WTC11 (cell line): ENCODE data around the gene RBP7. TPM values are rescaled to one million over a fixed set of nuclear protein-coding genes. Genes with fewer than 3 reads are reported as not detected.

Experiments
- ATAC-seq: fragments of 200-7000 bp; cut with Tn5 transposase; 2 replicates; pipeline ENCODE4 v1.10.0; 2021; ENCODE audit warnings: mild to moderate bottlenecking, moderate library complexity
- CTCF ChIA-PET: fragments of 300-600 bp; sonication (Branson Sonifier 250); formaldehyde crosslinking; loops from one replicate; lab custom pipeline; 2021; ENCODE audit warnings: antibody characterized with exemption; lab: Charles Lee
- POLR2A ChIA-PET: fragments of 350-600 bp; sonication (Branson Sonifier 250); formaldehyde crosslinking; loops from one replicate; lab custom pipeline; 2021; ENCODE audit warnings: antibody characterized with exemption; lab: Charles Lee
- DNase-seq: peaks from one replicate; pipeline ENCODE4 v3.0.0; 2021; ENCODE audit warnings: low spot score
- H3K27ac Mint-ChIP-seq: 2 replicates; pipeline ENCODE4 v1.8.0; 2021; ENCODE audit warnings: mixed read lengths
- H3K27me3 Mint-ChIP-seq: 2 replicates; pipeline ENCODE4 v1.8.0; 2021; ENCODE audit warnings: low read depth, mild to moderate bottlenecking, moderate library complexity, mixed read lengths
- H3K36me3 Mint-ChIP-seq: 2 replicates; pipeline ENCODE4 v1.8.0; 2021; ENCODE audit warnings: mixed read lengths
- H3K4me1 Mint-ChIP-seq: 2 replicates; pipeline ENCODE4 v1.8.0; 2022; ENCODE audit warnings: mixed read lengths
- H3K4me3 Mint-ChIP-seq: 2 replicates; pipeline ENCODE4 v1.8.0; 2021; ENCODE audit warnings: mild to moderate bottlenecking, moderate library complexity, mixed read lengths
- H3K9me3 Mint-ChIP-seq: 2 replicates; pipeline ENCODE4 v1.8.0; 2021; ENCODE audit warnings: mixed read lengths
- GTF2I ChIP-seq: fragments of 250-450 bp; sonication (Bioruptor Pico); conservative IDR thresholded peaks from 2 replicates; pipeline ENCODE4 v1.4.0; 2021; ENCODE audit warnings: mild to moderate bottlenecking
- NR3C1 ChIP-seq: sonication (generic); formaldehyde crosslinking; conservative IDR thresholded peaks from 2 replicates; pipeline ENCODE4 v1.8.1; 2023; ENCODE audit warnings: low read depth, mild to moderate bottlenecking, missing genetic modification reagents
- SMAD4 ChIP-seq: sonication (generic); formaldehyde crosslinking; IDR thresholded peaks from 2 replicates; pipeline ENCODE4 v1.8.0; 2022; ENCODE audit warnings: mild to moderate bottlenecking, missing genetic modification reagents
- ZNF416 ChIP-seq: fragments of 250-450 bp; sonication (Bioruptor Pico); IDR thresholded peaks from 2 replicates; pipeline ENCODE4 v1.9.0; 2021; ENCODE audit warnings: mild to moderate bottlenecking, inconsistent platforms
- total RNA-seq: library from RNA; stranded (reverse); gene quantifications from 3 replicates; pipeline ENCODE4 v1.2.3, GENCODE V29; 2021
- TF ChIP-seq, protein P1 (sequence below): sonication (generic); formaldehyde crosslinking; IDR thresholded peaks from 2 replicates; pipeline ENCODE4 v1.8.1; 2023; ENCODE audit warnings: mild to moderate bottlenecking, missing genetic modification reagents
- TF ChIP-seq, protein P2 (sequence below): fragments of 250-450 bp; sonication (Bioruptor Pico); IDR thresholded peaks from 2 replicates; pipeline ENCODE4 v1.9.0; 2021; ENCODE audit warnings: mild to moderate bottlenecking, borderline replicate concordance
- TF ChIP-seq, protein P3 (sequence below): sonication (generic); formaldehyde crosslinking; IDR thresholded peaks from 2 replicates; pipeline ENCODE4 v1.8.1; 2022; ENCODE audit warnings: mild to moderate bottlenecking, missing genetic modification reagents, moderate library complexity, borderline replicate concordance
- TF ChIP-seq, protein P4 (sequence below): sonication (generic); formaldehyde crosslinking; IDR thresholded peaks from 2 replicates; pipeline ENCODE4 v1.8.1; 2023; ENCODE audit warnings: mild to moderate bottlenecking, missing genetic modification reagents, borderline replicate concordance
- TF ChIP-seq, protein P5 (sequence below): fragments of 200-600 bp; IDR thresholded peaks from 2 replicates; pipeline ENCODE4 v1.8.0; 2022; ENCODE audit warnings: antibody characterized with exemption
- TF ChIP-seq, protein P6 (sequence below): sonication (generic); formaldehyde crosslinking; conservative IDR thresholded peaks from 2 replicates; pipeline ENCODE4 v1.8.1; 2022; ENCODE audit warnings: mild to moderate bottlenecking, missing genetic modification reagents

The RBP7 gene
- total RNA-seq, 1 experiment from 2014 or later = 3.2 TPM

DNA sequence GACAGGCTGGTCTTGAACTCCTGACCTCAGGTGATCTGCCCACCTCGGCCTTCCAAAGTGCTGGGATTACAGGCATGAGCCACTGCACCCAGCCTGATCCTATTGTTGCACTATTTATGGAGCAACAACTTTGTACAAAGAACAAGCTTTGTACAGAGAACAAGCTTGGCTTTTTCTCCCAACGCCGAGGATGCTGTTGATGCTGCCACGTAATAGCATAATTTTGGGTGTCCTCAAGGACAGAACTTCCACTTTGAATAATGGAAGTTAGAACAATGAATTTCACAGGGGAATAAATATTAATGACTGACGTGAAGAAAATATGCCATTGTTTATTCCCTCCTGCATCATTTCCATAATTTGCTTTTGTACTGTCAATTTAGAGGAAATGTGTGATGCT, 12.8 kb upstream of the RBP7 start (continued):
- TF ChIP-seq SMAD4 (CRISPR knock-in tag) (no peak), ZNF416 (no peak)
- TF ChIP-seq, protein P1, sequence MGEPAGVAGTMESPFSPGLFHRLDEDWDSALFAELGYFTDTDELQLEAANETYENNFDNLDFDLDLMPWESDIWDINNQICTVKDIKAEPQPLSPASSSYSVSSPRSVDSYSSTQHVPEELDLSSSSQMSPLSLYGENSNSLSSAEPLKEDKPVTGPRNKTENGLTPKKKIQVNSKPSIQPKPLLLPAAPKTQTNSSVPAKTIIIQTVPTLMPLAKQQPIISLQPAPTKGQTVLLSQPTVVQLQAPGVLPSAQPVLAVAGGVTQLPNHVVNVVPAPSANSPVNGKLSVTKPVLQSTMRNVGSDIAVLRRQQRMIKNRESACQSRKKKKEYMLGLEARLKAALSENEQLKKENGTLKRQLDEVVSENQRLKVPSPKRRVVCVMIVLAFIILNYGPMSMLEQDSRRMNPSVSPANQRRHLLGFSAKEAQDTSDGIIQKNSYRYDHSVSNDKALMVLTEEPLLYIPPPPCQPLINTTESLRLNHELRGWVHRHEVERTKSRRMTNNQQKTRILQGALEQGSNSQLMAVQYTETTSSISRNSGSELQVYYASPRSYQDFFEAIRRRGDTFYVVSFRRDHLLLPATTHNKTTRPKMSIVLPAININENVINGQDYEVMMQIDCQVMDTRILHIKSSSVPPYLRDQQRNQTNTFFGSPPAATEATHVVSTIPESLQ (CRISPR knock-in tag) = no peak
- TF ChIP-seq, protein P2, sequence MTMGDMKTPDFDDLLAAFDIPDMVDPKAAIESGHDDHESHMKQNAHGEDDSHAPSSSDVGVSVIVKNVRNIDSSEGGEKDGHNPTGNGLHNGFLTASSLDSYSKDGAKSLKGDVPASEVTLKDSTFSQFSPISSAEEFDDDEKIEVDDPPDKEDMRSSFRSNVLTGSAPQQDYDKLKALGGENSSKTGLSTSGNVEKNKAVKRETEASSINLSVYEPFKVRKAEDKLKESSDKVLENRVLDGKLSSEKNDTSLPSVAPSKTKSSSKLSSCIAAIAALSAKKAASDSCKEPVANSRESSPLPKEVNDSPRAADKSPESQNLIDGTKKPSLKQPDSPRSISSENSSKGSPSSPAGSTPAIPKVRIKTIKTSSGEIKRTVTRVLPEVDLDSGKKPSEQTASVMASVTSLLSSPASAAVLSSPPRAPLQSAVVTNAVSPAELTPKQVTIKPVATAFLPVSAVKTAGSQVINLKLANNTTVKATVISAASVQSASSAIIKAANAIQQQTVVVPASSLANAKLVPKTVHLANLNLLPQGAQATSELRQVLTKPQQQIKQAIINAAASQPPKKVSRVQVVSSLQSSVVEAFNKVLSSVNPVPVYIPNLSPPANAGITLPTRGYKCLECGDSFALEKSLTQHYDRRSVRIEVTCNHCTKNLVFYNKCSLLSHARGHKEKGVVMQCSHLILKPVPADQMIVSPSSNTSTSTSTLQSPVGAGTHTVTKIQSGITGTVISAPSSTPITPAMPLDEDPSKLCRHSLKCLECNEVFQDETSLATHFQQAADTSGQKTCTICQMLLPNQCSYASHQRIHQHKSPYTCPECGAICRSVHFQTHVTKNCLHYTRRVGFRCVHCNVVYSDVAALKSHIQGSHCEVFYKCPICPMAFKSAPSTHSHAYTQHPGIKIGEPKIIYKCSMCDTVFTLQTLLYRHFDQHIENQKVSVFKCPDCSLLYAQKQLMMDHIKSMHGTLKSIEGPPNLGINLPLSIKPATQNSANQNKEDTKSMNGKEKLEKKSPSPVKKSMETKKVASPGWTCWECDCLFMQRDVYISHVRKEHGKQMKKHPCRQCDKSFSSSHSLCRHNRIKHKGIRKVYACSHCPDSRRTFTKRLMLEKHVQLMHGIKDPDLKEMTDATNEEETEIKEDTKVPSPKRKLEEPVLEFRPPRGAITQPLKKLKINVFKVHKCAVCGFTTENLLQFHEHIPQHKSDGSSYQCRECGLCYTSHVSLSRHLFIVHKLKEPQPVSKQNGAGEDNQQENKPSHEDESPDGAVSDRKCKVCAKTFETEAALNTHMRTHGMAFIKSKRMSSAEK (CRISPR knock-in tag) = no peak
- TF ChIP-seq, protein P3, sequence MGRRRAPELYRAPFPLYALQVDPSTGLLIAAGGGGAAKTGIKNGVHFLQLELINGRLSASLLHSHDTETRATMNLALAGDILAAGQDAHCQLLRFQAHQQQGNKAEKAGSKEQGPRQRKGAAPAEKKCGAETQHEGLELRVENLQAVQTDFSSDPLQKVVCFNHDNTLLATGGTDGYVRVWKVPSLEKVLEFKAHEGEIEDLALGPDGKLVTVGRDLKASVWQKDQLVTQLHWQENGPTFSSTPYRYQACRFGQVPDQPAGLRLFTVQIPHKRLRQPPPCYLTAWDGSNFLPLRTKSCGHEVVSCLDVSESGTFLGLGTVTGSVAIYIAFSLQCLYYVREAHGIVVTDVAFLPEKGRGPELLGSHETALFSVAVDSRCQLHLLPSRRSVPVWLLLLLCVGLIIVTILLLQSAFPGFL (CRISPR knock-in tag) = no peak
- TF ChIP-seq, all 79 proteins: peak for 0

DNA sequence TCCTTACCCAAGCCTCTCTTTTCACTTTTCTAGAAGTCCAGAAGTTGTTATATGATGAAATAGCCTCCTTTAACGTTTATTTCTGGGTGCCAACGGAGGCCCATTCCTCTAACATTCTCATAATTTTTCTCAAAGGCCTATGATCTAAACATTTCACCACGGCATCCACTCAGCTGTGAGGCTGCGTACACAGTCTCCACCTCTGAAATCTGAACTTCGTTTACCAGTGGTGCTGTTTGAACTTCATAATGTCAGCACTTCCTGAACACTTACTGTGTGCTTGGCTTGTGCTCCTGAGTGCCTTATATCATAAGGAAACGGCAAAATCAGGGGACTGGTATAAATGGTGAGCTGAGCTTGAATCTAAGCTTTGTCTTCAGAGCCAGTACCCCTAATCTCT, 12.0 kb upstream of the RBP7 start:
- H3K27ac Mint-ChIP-seq = no peak overlapping the region
- ChIA-PET CTCF (no interaction called here), POLR2A (no interaction called here)
- no peak overlapping the region for H3K4me3 Mint-ChIP-seq
- H3K9me3 Mint-ChIP-seq = no peaks in the 10 kb centered on the region
- no peaks in the 10 kb centered on the region for H3K4me1 Mint-ChIP-seq
- no peaks in the 10 kb centered on the region for H3K27me3 Mint-ChIP-seq
- TF ChIP-seq GTF2I (CRISPR knock-in tag) = no peak
- TF ChIP-seq, protein P4, sequence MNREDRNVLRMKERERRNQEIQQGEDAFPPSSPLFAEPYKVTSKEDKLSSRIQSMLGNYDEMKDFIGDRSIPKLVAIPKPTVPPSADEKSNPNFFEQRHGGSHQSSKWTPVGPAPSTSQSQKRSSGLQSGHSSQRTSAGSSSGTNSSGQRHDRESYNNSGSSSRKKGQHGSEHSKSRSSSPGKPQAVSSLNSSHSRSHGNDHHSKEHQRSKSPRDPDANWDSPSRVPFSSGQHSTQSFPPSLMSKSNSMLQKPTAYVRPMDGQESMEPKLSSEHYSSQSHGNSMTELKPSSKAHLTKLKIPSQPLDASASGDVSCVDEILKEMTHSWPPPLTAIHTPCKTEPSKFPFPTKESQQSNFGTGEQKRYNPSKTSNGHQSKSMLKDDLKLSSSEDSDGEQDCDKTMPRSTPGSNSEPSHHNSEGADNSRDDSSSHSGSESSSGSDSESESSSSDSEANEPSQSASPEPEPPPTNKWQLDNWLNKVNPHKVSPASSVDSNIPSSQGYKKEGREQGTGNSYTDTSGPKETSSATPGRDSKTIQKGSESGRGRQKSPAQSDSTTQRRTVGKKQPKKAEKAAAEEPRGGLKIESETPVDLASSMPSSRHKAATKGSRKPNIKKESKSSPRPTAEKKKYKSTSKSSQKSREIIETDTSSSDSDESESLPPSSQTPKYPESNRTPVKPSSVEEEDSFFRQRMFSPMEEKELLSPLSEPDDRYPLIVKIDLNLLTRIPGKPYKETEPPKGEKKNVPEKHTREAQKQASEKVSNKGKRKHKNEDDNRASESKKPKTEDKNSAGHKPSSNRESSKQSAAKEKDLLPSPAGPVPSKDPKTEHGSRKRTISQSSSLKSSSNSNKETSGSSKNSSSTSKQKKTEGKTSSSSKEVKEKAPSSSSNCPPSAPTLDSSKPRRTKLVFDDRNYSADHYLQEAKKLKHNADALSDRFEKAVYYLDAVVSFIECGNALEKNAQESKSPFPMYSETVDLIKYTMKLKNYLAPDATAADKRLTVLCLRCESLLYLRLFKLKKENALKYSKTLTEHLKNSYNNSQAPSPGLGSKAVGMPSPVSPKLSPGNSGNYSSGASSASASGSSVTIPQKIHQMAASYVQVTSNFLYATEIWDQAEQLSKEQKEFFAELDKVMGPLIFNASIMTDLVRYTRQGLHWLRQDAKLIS (CRISPR knock-in tag) = no peak
- TF ChIP-seq, protein P5, sequence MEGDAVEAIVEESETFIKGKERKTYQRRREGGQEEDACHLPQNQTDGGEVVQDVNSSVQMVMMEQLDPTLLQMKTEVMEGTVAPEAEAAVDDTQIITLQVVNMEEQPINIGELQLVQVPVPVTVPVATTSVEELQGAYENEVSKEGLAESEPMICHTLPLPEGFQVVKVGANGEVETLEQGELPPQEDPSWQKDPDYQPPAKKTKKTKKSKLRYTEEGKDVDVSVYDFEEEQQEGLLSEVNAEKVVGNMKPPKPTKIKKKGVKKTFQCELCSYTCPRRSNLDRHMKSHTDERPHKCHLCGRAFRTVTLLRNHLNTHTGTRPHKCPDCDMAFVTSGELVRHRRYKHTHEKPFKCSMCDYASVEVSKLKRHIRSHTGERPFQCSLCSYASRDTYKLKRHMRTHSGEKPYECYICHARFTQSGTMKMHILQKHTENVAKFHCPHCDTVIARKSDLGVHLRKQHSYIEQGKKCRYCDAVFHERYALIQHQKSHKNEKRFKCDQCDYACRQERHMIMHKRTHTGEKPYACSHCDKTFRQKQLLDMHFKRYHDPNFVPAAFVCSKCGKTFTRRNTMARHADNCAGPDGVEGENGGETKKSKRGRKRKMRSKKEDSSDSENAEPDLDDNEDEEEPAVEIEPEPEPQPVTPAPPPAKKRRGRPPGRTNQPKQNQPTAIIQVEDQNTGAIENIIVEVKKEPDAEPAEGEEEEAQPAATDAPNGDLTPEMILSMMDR = no peak
- no peak for TF ChIP-seq NR3C1 (CRISPR knock-in tag)
- TF ChIP-seq, protein P6, sequence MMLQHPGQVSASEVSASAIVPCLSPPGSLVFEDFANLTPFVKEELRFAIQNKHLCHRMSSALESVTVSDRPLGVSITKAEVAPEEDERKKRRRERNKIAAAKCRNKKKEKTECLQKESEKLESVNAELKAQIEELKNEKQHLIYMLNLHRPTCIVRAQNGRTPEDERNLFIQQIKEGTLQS (CRISPR knock-in tag) = no peak
- DNase-seq = no peak
- no peaks in the 10 kb centered on the region for H3K36me3 Mint-ChIP-seq
- ATAC-seq = no peak
